ENCODE results near the gene MIER2.

The MIER2 gene

DNA sequence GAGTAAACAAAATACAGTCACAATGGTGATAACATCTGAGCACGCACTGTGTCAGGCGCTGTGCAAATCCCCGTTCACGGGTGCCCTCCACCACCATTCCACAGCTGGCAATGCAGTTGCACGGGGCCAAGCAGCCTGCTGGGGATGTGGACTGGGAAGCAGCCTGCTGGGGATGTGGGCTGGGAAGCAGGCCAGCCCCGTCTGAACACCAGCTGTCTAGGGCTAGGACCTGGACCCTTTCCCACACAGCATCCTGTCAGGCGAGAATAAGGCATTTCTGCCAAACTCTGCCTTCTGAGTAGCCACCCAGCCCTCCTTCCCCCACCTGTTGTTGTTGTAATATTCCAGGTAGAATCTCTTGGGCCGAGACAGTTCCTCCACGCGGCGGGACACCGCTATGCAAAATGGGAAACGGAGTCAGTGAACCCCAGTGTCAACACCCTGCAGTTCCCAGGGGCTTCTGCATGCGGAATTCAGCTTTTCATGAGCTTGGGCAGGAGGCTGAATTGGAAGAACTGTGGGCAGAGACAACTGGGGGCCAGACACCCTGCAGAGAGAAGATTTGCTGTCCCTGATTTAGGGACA is 27.8 kb upstream of the MIER2 start:
- H3K4me3 Mint-ChIP-seq: no peak overlapping the region
- H3K27me3 Mint-ChIP-seq (ENCODE audit: low read depth): peaks cover 3% of the 10 kb centered on the region
- no peak for DNase-seq (ENCODE audit: low spot score)
- no peak overlapping the region for H3K27ac Mint-ChIP-seq
- no peaks in the 10 kb centered on the region for H3K4me1 Mint-ChIP-seq (ENCODE audit: low read depth)
- H3K9me3 Mint-ChIP-seq: no peaks in the 10 kb centered on the region
- no peaks in the 10 kb centered on the region for H3K36me3 Mint-ChIP-seq (ENCODE audit: low read depth)

DNA sequence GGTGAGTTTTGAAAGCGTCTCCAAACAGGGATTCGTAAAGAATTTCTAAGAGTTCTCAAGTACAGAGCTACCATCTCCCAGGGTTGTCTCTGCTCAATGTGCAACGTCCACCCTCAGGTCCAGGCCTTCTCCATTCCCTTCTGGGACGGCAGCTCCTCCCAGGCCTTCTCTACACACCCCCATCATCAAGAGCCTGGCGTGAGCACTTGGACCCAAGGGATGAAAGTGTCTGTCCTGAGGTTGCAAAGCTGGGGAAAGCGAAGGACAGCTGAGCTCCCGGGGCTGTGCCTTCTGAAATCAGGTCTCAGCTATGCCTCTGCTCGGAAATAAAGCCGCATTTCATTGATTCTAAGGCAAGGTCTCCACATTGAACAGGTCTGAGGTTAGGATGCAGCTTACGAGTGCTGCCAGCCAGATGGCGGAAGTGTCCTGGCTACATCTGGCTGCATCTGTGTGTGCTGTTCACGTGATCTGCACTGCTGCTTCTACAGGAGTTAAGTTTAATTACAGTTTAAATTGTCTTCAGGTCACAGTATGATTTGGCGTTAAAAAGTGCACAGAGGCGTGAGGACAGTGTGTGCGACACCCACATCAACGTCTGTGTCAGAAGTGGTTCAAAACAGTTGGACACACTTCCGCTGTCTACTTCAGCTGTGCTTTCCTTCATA is 27.0 kb upstream of the MIER2 start:
- no peak for DNase-seq (ENCODE audit: low spot score)
- Mint-ChIP-seq H3K36me3 (ENCODE audit: low read depth) (no peaks in the 10 kb centered on the region), H3K27me3 (ENCODE audit: low read depth) (peaks cover 3% of the 10 kb centered on the region), H3K9me3 (no peaks in the 10 kb centered on the region), H3K4me1 (ENCODE audit: low read depth) (no peaks in the 10 kb centered on the region), H3K4me3 (no peak overlapping the region), H3K27ac (no peak overlapping the region)

DNA sequence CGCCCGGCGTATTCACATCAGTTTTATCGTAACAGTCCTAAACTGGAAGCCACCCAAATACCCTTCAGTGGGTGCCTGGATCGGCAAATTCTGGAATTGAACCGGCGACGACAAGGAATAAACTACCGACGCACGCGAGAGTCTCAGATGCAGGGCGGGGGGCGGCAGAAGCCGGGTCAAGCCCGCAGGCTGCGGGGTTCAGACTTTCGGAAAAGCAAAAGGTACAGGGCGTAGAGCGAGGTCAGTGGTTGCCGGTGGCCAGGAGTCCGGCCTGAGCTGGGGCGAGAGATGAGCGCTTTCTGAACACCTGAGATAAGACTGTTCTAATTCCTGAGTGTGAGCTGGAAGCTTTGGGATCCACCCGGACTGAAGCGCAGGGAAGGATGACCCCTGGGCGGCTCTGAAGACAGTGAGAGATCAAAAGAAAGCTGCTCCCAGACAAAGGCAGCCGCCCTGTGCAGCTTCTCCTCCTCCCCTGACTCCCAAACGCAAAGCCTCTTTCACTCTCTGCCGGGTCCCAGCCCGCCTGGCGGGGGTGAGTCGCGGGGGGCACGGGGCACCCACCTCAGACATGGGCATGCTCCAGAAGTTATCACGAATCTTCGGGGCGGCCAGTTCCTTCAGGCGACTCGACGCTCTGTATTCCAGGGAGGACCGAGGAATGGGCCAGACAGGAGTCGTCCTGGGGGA is 26.2 kb upstream of the MIER2 start:
- H3K27ac Mint-ChIP-seq: no peak overlapping the region
- DNase-seq (ENCODE audit: low spot score): no peak
- peaks cover 3% of the 10 kb centered on the region for H3K27me3 Mint-ChIP-seq (ENCODE audit: low read depth)
- H3K36me3 Mint-ChIP-seq (ENCODE audit: low read depth): no peaks in the 10 kb centered on the region
- no peak overlapping the region for H3K4me3 Mint-ChIP-seq
- H3K4me1 Mint-ChIP-seq (ENCODE audit: low read depth): no peaks in the 10 kb centered on the region
- no peaks in the 10 kb centered on the region for H3K9me3 Mint-ChIP-seq

GRCh38 chr19:369876-370275 is 25.3 kb upstream of the MIER2 start:
- no peaks in the 10 kb centered on the region for H3K9me3 Mint-ChIP-seq
- H3K36me3 Mint-ChIP-seq (ENCODE audit: low read depth): no peaks in the 10 kb centered on the region
- no peak overlapping the region for H3K27ac Mint-ChIP-seq
- H3K4me3 Mint-ChIP-seq: no peak overlapping the region
- H3K27me3 Mint-ChIP-seq (ENCODE audit: low read depth): peaks cover 3% of the 10 kb centered on the region
- no peaks in the 10 kb centered on the region for H3K4me1 Mint-ChIP-seq (ENCODE audit: low read depth)
- no peak for DNase-seq (ENCODE audit: low spot score)

DNA sequence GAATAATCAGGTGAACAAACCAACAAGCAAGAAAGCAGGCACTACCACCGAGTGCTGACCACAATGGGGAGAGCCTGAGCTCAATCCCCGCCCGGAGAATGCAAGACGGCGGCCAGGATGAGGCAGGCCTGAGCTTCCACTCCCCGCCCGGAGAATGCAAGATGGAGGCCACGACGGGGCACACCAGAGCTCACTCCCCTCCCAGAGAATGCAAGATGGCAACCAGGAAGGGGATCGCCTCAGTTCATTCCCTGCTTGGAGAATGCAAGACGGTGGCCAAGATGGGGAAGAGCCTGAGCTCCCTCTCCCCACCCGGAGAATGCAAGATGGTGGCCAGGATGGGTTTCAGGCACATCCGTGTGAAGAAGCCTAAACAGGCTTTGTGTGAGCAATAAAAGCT is 24.7 kb upstream of the MIER2 start:
- Mint-ChIP-seq H3K4me3 (no peak overlapping the region), H3K27ac (no peak overlapping the region), H3K36me3 (ENCODE audit: low read depth) (no peaks in the 10 kb centered on the region), H3K9me3 (no peaks in the 10 kb centered on the region), H3K4me1 (ENCODE audit: low read depth) (no peaks in the 10 kb centered on the region), H3K27me3 (ENCODE audit: low read depth) (peaks cover 3% of the 10 kb centered on the region)
- no peak for DNase-seq (ENCODE audit: low spot score)

GRCh38 chr19:368630-369024 is 24.0 kb upstream of the MIER2 start:
- no peak for DNase-seq (ENCODE audit: low spot score)
- no peaks in the 10 kb centered on the region for H3K9me3 Mint-ChIP-seq
- peaks cover 3% of the 10 kb centered on the region for H3K27me3 Mint-ChIP-seq (ENCODE audit: low read depth)
- H3K36me3 Mint-ChIP-seq (ENCODE audit: low read depth): no peaks in the 10 kb centered on the region
- H3K27ac Mint-ChIP-seq: no peak overlapping the region
- no peak overlapping the region for H3K4me3 Mint-ChIP-seq
- no peaks in the 10 kb centered on the region for H3K4me1 Mint-ChIP-seq (ENCODE audit: low read depth)

GRCh38 chr19:367963-368629 is 23.5 kb upstream of the MIER2 start:
- no peaks in the 10 kb centered on the region for H3K27me3 Mint-ChIP-seq (ENCODE audit: low read depth)

GRCh38 chr19:367561-367960 is 23.0 kb upstream of the MIER2 start:
- no peaks in the 10 kb centered on the region for H3K4me1 Mint-ChIP-seq (ENCODE audit: low read depth)
- DNase-seq (ENCODE audit: low spot score): no peak
- H3K4me3 Mint-ChIP-seq: no peak overlapping the region
- no peaks in the 10 kb centered on the region for H3K9me3 Mint-ChIP-seq
- H3K36me3 Mint-ChIP-seq (ENCODE audit: low read depth): no peaks in the 10 kb centered on the region
- H3K27ac Mint-ChIP-seq: no peak overlapping the region
- H3K27me3 Mint-ChIP-seq (ENCODE audit: low read depth): no peaks in the 10 kb centered on the region

More at GRCh38 chr19:367963-368629, 23.5 kb upstream of the MIER2 start:
- no peak for DNase-seq (ENCODE audit: low spot score)
- Mint-ChIP-seq H3K4me3 (no peak overlapping the region), H3K9me3 (no peaks in the 10 kb centered on the region), H3K4me1 (ENCODE audit: low read depth) (no peaks in the 10 kb centered on the region), H3K36me3 (ENCODE audit: low read depth) (no peaks in the 10 kb centered on the region), H3K27ac (no peak overlapping the region)

GRCh38 chr19:366951-367350 is 22.4 kb upstream of the MIER2 start:
- DNase-seq (ENCODE audit: low spot score): no peak
- H3K9me3 Mint-ChIP-seq: no peaks in the 10 kb centered on the region
- no peak overlapping the region for H3K27ac Mint-ChIP-seq

GRCh38 chr19:366205-366783 is 21.7 kb upstream of the MIER2 start:
- Mint-ChIP-seq H3K27ac (no peak overlapping the region), H3K4me1 (ENCODE audit: low read depth) (no peaks in the 10 kb centered on the region), H3K9me3 (no peaks in the 10 kb centered on the region), H3K36me3 (ENCODE audit: low read depth) (no peaks in the 10 kb centered on the region), H3K27me3 (ENCODE audit: low read depth) (no peaks in the 10 kb centered on the region), H3K4me3 (no peak overlapping the region)
- DNase-seq (ENCODE audit: low spot score): no peak

More at GRCh38 chr19:366951-367350, 22.4 kb upstream of the MIER2 start:
- Mint-ChIP-seq H3K36me3 (ENCODE audit: low read depth) (no peaks in the 10 kb centered on the region), H3K4me1 (ENCODE audit: low read depth) (no peaks in the 10 kb centered on the region), H3K27me3 (ENCODE audit: low read depth) (no peaks in the 10 kb centered on the region), H3K4me3 (no peak overlapping the region)

DNA sequence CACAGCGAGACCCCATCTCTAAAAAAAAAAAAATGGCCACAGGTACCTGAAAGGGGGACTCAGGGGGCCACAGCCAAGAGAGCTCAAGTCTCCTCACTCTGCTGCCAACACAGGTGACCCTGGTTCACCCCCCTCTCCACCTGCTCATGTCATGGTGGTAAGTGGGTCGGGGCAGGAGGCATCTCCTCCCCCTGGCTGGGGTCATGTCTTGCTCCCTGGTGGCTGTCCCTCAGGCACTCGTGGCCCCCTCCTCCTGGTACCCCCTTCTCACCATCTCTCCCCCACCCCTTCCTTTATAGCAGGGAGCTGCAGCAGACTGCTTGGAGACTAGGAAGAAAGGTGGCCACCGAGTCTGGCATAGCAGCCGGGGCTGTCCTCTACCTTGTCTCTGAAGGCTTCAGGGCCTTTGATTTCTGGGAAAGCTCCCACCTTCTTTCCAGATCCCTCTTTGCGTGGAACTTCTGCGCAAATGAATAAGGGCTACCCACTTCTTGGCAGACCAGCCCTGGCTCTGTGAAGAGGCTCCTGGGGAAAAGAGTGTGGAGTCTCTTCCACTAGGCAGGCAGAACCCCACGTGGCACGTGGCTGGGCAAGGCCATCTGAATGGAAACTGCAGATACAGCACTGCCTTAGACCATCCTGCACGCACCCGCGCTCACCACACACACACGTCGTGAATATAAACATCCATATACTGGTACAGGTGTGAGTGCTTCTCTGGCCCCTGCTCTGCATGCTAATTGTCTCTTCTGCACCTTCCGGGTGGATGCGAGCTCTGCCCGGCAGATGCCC is 20.1 kb upstream of the MIER2 start:
- Mint-ChIP-seq H3K36me3 (ENCODE audit: low read depth) (no peaks in the 10 kb centered on the region), H3K4me3 (no peak overlapping the region), H3K9me3 (no peaks in the 10 kb centered on the region), H3K4me1 (ENCODE audit: low read depth) (no peaks in the 10 kb centered on the region), H3K27ac (no peak overlapping the region), H3K27me3 (ENCODE audit: low read depth) (no peaks in the 10 kb centered on the region)
- DNase-seq (ENCODE audit: low spot score): no peak

DNA sequence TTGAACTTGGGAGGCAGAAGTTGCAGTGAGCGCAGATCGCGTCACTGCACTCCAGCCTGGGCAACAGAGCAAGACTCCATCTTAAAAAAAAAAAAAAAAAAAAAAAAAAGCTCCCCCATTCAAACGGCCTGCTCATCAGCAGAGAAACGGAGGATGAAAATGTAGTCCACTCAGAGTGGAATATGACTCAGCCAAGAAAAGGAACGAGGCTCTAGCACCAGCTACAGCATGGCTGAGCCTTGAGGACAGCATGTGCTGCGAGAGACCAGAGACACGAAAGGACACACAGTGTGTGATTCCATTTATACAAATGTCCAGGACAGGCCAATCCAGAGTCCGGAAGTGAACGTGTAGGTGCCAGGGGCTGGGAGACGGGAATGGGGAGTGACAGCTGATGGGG is 18.1 kb upstream of the MIER2 start:
- no peaks in the 10 kb centered on the region for H3K4me1 Mint-ChIP-seq (ENCODE audit: low read depth)
- no peaks in the 10 kb centered on the region for H3K27me3 Mint-ChIP-seq (ENCODE audit: low read depth)
- no peaks in the 10 kb centered on the region for H3K9me3 Mint-ChIP-seq
- no peaks in the 10 kb centered on the region for H3K36me3 Mint-ChIP-seq (ENCODE audit: low read depth)
- H3K27ac Mint-ChIP-seq: no peak overlapping the region
- no peak for DNase-seq (ENCODE audit: low spot score)
- no peak overlapping the region for H3K4me3 Mint-ChIP-seq

GRCh38 chr19:362154-362553 is 17.6 kb upstream of the MIER2 start:
- Mint-ChIP-seq H3K4me3 (no peak overlapping the region), H3K4me1 (ENCODE audit: low read depth) (no peaks in the 10 kb centered on the region), H3K9me3 (no peaks in the 10 kb centered on the region), H3K27ac (no peak overlapping the region), H3K27me3 (ENCODE audit: low read depth) (no peaks in the 10 kb centered on the region), H3K36me3 (ENCODE audit: low read depth) (no peaks in the 10 kb centered on the region)
- DNase-seq (ENCODE audit: low spot score): no peak

All from T-helper 2 cell treated with Interferon-gamma antibody and Interleukin-4, amounts not matched to agents 5 μg/mL and 100 μg/mL, for 36 hours (primary cell).